ENCODE results near the gene GJC2.
A peak's percentile ranks its signal among the peaks of the same experiment; 100 is the strongest.

GJC2 gene

GRCh38 chr1:228152097-228152917 lies 2.6 kb downstream of the GJC2 start:
- H3K4me1 ChIP-seq (ENCODE audit: control insufficient read depth in 1 of 2, insufficient read depth in 2 of 2, low read length in 2 of 2), result peaks cover 21 to 22% of the 10 kb centered on the region in 2 experiments
- no CpG with 5 or more reads among the region's 19 CpGs for WGBS (ENCODE audit: extremely low coverage, insufficient coverage, insufficient read length)
- H3K27me3 ChIP-seq (ENCODE audit: insufficient read depth, low read length), result no peaks in the 10 kb centered on the region
- H3K4me2 ChIP-seq (ENCODE audit: low read length), result no peak overlapping the region
- peaks cover 17 to 21% of the 10 kb centered on the region in 2 experiments for H3K36me3 ChIP-seq (ENCODE audit: control insufficient read depth in 1 of 2, insufficient read depth in 2 of 2, low read length in 2 of 2)
- H2AK5ac ChIP-seq (ENCODE audit: low read length), result no peak overlapping the region
- no peak overlapping the region for H2BK120ac ChIP-seq (ENCODE audit: insufficient read depth, low read length, poor library complexity)
- DNase-seq, result no peak
- H2BK5ac ChIP-seq (ENCODE audit: low read depth, low read length, poor library complexity), result no peak overlapping the region
- peaks cover 3% of the 10 kb centered on the region for H3K79me2 ChIP-seq (ENCODE audit: control insufficient read depth, insufficient read depth, low read length, poor library complexity)
- no peak overlapping the region for H3K18ac ChIP-seq (ENCODE audit: low read length)
- H3K9ac ChIP-seq (ENCODE audit: low read length), result no peak overlapping the region
- peaks cover 11% of the 10 kb centered on the region for H3K79me1 ChIP-seq (ENCODE audit: low read length)
- no peak overlapping the region for H3K23ac ChIP-seq (ENCODE audit: low read length)
- H4K12ac ChIP-seq (ENCODE audit: low read depth, low read length), result no peak overlapping the region
- no peak overlapping the region for H2BK12ac ChIP-seq (ENCODE audit: low read length)
- no peak overlapping the region for H3K27ac ChIP-seq (ENCODE audit: low read depth, low read length)
- H3K14ac ChIP-seq (ENCODE audit: low read length), result no peak overlapping the region
- H3K4me3 ChIP-seq (ENCODE audit: low read depth, low read length), result no peak overlapping the region
- no peak overlapping the region for H4K8ac ChIP-seq (ENCODE audit: low read depth, low read length)
- H3K4ac ChIP-seq (ENCODE audit: low read depth, low read length), result no peak overlapping the region
- no peak overlapping the region for H2AFZ ChIP-seq (ENCODE audit: insufficient read depth, low read length, poor library complexity)
- H4K91ac ChIP-seq (ENCODE audit: low read depth, low read length), result no peak overlapping the region
- no peaks in the 10 kb centered on the region for H3K9me3 ChIP-seq (ENCODE audit: insufficient read depth, low read depth, low read length)

- Histone ChIP-seq H3K79me2 (ENCODE audit: control insufficient read depth, insufficient read depth, low read length, poor library complexity) (peaks cover 3% of the 10 kb centered on the region), H3K4me2 (ENCODE audit: low read length) (no peak overlapping the region), H4K12ac (ENCODE audit: low read depth, low read length) (no peak overlapping the region), H3K18ac (ENCODE audit: low read length) (no peak overlapping the region), H3K14ac (ENCODE audit: low read length) (no peak overlapping the region), H2AFZ (ENCODE audit: insufficient read depth, low read length, poor library complexity) (no peak overlapping the region), H2AK5ac (ENCODE audit: low read length) (no peak overlapping the region), H2BK12ac (ENCODE audit: low read length) (no peak overlapping the region), H3K79me1 (ENCODE audit: low read length) (peaks cover 11% of the 10 kb centered on the region), H3K23ac (ENCODE audit: low read length) (no peak overlapping the region), H3K4me1 (ENCODE audit: control insufficient read depth in 1 of 2, insufficient read depth in 2 of 2, low read length in 2 of 2) (peaks cover 21 to 22% of the 10 kb centered on the region in 2 experiments), H3K27ac (ENCODE audit: low read depth, low read length) (no peak overlapping the region), H2BK5ac (ENCODE audit: low read depth, low read length, poor library complexity) (no peak overlapping the region), H4K91ac (ENCODE audit: low read depth, low read length) (no peak overlapping the region), H3K36me3 (ENCODE audit: control insufficient read depth in 1 of 2, insufficient read depth in 2 of 2, low read length in 2 of 2) (peaks cover 13 to 15% of the 10 kb centered on the region in 2 experiments), H2BK120ac (ENCODE audit: insufficient read depth, low read length, poor library complexity) (no peak overlapping the region), H3K4me3 (ENCODE audit: low read depth, low read length) (no peak overlapping the region), H3K9me3 (ENCODE audit: insufficient read depth, low read depth, low read length) (no peaks in the 10 kb centered on the region), H3K4ac (ENCODE audit: low read depth, low read length) (no peak overlapping the region), H3K9ac (ENCODE audit: low read length) (no peak overlapping the region), H4K8ac (ENCODE audit: low read depth, low read length) (no peak overlapping the region), H3K27me3 (ENCODE audit: insufficient read depth, low read length) (no peaks in the 10 kb centered on the region)
- no peak for DNase-seq
- no CpG with 5 or more reads among the region's 3 CpGs for WGBS (ENCODE audit: extremely low coverage, insufficient coverage, insufficient read length)
Measured at GRCh38 chr1:228152918-228153258, 3.2 kb downstream of the GJC2 start.

GRCh38 chr1:228154021-228154669 lies 4.4 kb downstream of the GJC2 start:
- H3K23ac ChIP-seq (ENCODE audit: low read length), result no peak overlapping the region
- no CpG with 5 or more reads among the region's 11 CpGs for WGBS (ENCODE audit: extremely low coverage, insufficient coverage, insufficient read length)
- no peak overlapping the region for H2BK12ac ChIP-seq (ENCODE audit: low read length)
- no peak overlapping the region for H3K14ac ChIP-seq (ENCODE audit: low read length)
- no peak overlapping the region for H2BK5ac ChIP-seq (ENCODE audit: low read depth, low read length, poor library complexity)
- no peak overlapping the region for H3K9ac ChIP-seq (ENCODE audit: low read length)
- H4K12ac ChIP-seq (ENCODE audit: low read depth, low read length), result no peak overlapping the region
- no peak overlapping the region for H3K27ac ChIP-seq (ENCODE audit: low read depth, low read length)
- H3K4me2 ChIP-seq (ENCODE audit: low read length), result no peak overlapping the region
- no peak overlapping the region for H3K4me3 ChIP-seq (ENCODE audit: low read depth, low read length)
- peaks cover 3% of the 10 kb centered on the region for H3K79me2 ChIP-seq (ENCODE audit: control insufficient read depth, insufficient read depth, low read length, poor library complexity)
- DNase-seq, result no peak
- H4K91ac ChIP-seq (ENCODE audit: low read depth, low read length), result no peak overlapping the region
- no peaks in the 10 kb centered on the region for H3K9me3 ChIP-seq (ENCODE audit: insufficient read depth, low read depth, low read length)
- no peak overlapping the region for H2AFZ ChIP-seq (ENCODE audit: insufficient read depth, low read length, poor library complexity)
- no peaks in the 10 kb centered on the region for H3K27me3 ChIP-seq (ENCODE audit: insufficient read depth, low read length)
- H2BK120ac ChIP-seq (ENCODE audit: insufficient read depth, low read length, poor library complexity), result no peak overlapping the region
- no peak overlapping the region for H2AK5ac ChIP-seq (ENCODE audit: low read length)
- H4K8ac ChIP-seq (ENCODE audit: low read depth, low read length), result no peak overlapping the region
- no peak overlapping the region for H3K4ac ChIP-seq (ENCODE audit: low read depth, low read length)
- H3K79me1 ChIP-seq (ENCODE audit: low read length), result peaks cover 11% of the 10 kb centered on the region
- H3K4me1 ChIP-seq (ENCODE audit: control insufficient read depth in 1 of 2, insufficient read depth in 2 of 2, low read length in 2 of 2), result peaks cover 18 to 19% of the 10 kb centered on the region in 2 experiments
- H3K36me3 ChIP-seq (ENCODE audit: control insufficient read depth in 1 of 2, insufficient read depth in 2 of 2, low read length in 2 of 2), result peaks cover 1 to 3% of the 10 kb centered on the region in 2 experiments
- no peak overlapping the region for H3K18ac ChIP-seq (ENCODE audit: low read length)

DNA sequence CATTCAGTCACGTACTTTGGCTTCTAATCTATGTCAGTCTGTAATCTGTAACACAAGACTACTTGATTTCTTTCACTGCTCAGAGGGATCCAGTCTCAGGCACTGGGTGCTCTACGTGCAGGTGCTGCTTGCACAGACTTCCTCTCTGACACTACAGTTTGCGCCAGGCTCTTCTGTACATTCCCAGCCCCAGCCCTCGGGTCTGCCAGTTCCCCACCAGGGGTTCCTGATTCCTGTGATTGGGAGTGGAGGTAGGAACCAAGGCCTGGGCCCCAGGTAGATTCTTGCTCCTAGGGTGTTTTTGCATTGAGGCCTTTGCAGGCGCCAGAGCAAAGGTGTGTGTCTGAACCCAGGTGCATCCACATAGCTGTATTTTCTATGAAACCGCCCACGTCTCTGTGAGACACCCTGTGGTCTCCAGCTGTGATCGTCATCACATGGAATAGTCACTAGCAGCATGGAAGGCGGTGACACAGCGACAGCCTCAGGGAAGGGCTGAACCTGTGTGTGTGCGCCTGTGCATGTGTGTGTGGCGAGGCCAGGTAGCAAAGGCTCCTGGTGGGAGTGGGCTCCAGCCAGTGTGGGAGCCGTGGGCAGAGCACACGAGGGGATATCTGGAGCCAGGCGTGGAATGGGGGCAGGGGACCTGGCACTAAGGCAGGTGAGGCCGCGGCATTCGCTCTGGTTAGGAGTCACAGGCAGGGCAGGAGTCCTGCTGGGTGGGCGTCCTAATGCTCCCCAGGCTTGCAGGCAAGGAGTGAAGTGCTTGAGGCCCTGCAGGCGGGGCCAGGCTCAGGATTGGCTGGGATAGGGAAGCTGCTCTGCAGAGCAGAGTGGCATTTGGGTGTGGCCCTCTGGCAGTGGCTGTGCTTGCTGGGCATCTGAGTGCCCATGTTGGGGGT lies 5.2 kb downstream of the GJC2 start:
- Histone ChIP-seq H3K27me3 (ENCODE audit: insufficient read depth, low read length) (no peaks in the 10 kb centered on the region), H3K9ac (ENCODE audit: low read length) (no peak overlapping the region), H3K79me2 (ENCODE audit: control insufficient read depth, insufficient read depth, low read length, poor library complexity) (peaks cover 1% of the 10 kb centered on the region), H3K36me3 (ENCODE audit: control insufficient read depth in 1 of 2, insufficient read depth in 2 of 2, low read length in 2 of 2) (peaks cover 0 to 1% of the 10 kb centered on the region in 2 experiments), H3K9me3 (ENCODE audit: insufficient read depth, low read depth, low read length) (no peaks in the 10 kb centered on the region), H4K12ac (ENCODE audit: low read depth, low read length) (no peak overlapping the region), H2AK5ac (ENCODE audit: low read length) (no peak overlapping the region), H2AFZ (ENCODE audit: insufficient read depth, low read length, poor library complexity) (no peak overlapping the region), H3K4me3 (ENCODE audit: low read depth, low read length) (no peak overlapping the region), H3K4me2 (ENCODE audit: low read length) (no peak overlapping the region), H4K8ac (ENCODE audit: low read depth, low read length) (no peak overlapping the region), H3K18ac (ENCODE audit: low read length) (no peak overlapping the region), H4K91ac (ENCODE audit: low read depth, low read length) (no peak overlapping the region), H3K79me1 (ENCODE audit: low read length) (peaks cover 6% of the 10 kb centered on the region), H3K27ac (ENCODE audit: low read depth, low read length) (no peak overlapping the region), H3K14ac (ENCODE audit: low read length) (no peak overlapping the region), H2BK120ac (ENCODE audit: insufficient read depth, low read length, poor library complexity) (no peak overlapping the region), H3K4me1 (ENCODE audit: control insufficient read depth in 1 of 2, insufficient read depth in 2 of 2, low read length in 2 of 2) (peaks cover 11 to 12% of the 10 kb centered on the region in 2 experiments), H2BK12ac (ENCODE audit: low read length) (no peak overlapping the region), H3K4ac (ENCODE audit: low read depth, low read length) (no peak overlapping the region), H3K23ac (ENCODE audit: low read length) (no peak overlapping the region), H2BK5ac (ENCODE audit: low read depth, low read length, poor library complexity) (no peak overlapping the region)
- DNase-seq, result peak in 1 of 2 donors; percentile 31
- WGBS (ENCODE audit: extremely low coverage, insufficient coverage, insufficient read length), result no CpG with 5 or more reads among the region's 20 CpGs

Measured in trophoblast cell (in vitro differentiated cells and primary cell).